ENCODE measurements around the gene CHMP1A. TPM values are rescaled to one million over a fixed set of nuclear protein-coding genes. Genes with fewer than 3 reads are reported as not detected.

Gene CHMP1A
- total RNA-seq, 1 experiment from 2014 or later: 151 TPM

- DNase-seq: no peak
- Histone ChIP-seq H2AFZ (no peak overlapping the region), H3K36me3 (ENCODE audit: low read depth) (no peaks in the 10 kb centered on the region), H3K9me2 (ENCODE audit: insufficient read depth) (no peaks in the 10 kb centered on the region), H3K4me3 (no peak overlapping the region), H3K9me3 (ENCODE audit: insufficient read depth, low read depth) (no peaks in the 10 kb centered on the region), H4K20me1 (ENCODE audit: insufficient read depth) (no peaks in the 10 kb centered on the region), H3K4me1 (replicated peaks; ENCODE audit: insufficient read depth) (peaks cover 17% of the 10 kb centered on the region), H3K79me2 (ENCODE audit: low read depth) (no peaks in the 10 kb centered on the region), H3K27me3 (ENCODE audit: insufficient read depth, low read depth) (no peaks in the 10 kb centered on the region), H3K4me2 (no peak overlapping the region), H3K27ac (no peak overlapping the region), H3F3A (ENCODE audit: insufficient read depth, low read depth) (peaks cover 16% of the 10 kb centered on the region; the same call in 1 of the 2 replicates)
- intact Hi-C loops (cut with micrococcal nuclease; ENCODE audit: unreplicated experiment): no loop called here
- POLR2A ChIA-PET (ENCODE audit: unreplicated experiment): no interaction called here
- CTCF ChIA-PET: interaction anchor here (0.7 kb wide), 1 partner anchor 18 kb away, joined by 10 read pairs; no protein-coding TSS in a partner anchor
- TF ChIP-seq CTCF (conservative IDR thresholded peaks at IDR 0.05) (no peak), EZH2 (IDR thresholded peaks at IDR 0.05; ENCODE audit: low read depth) (no peak)
- BruUV-seq (replicated peaks): no TSS peak
Observed at GRCh38 chr16:89612415-89613166, 44.9 kb downstream of the CHMP1A start.

GRCh38 chr16:89610108-89610453 lies 47.4 kb downstream of the CHMP1A start:
- ChIA-PET POLR2A (ENCODE audit: unreplicated experiment) (no interaction called here), CTCF (no interaction called here)
- Histone ChIP-seq H3K4me2 (no peak overlapping the region), H3F3A (ENCODE audit: insufficient read depth, low read depth) (peaks cover 16% of the 10 kb centered on the region; the same call in 1 of the 2 replicates), H3K4me1 (replicated peaks; ENCODE audit: insufficient read depth) (peaks cover 17% of the 10 kb centered on the region), H4K20me1 (ENCODE audit: insufficient read depth) (no peaks in the 10 kb centered on the region), H3K27ac (no peak overlapping the region), H3K27me3 (ENCODE audit: insufficient read depth, low read depth) (no peaks in the 10 kb centered on the region), H3K9me2 (ENCODE audit: insufficient read depth) (no peaks in the 10 kb centered on the region), H3K36me3 (ENCODE audit: low read depth) (no peaks in the 10 kb centered on the region), H3K9me3 (ENCODE audit: insufficient read depth, low read depth) (no peaks in the 10 kb centered on the region), H3K79me2 (ENCODE audit: low read depth) (no peaks in the 10 kb centered on the region), H3K4me3 (no peak overlapping the region), H2AFZ (no peak overlapping the region)
- no TSS peak for BruUV-seq (replicated peaks)
- intact Hi-C loops (cut with micrococcal nuclease; ENCODE audit: unreplicated experiment): no loop called here
- no peak for TF ChIP-seq CTCF (conservative IDR thresholded peaks at IDR 0.05)
- TF ChIP-seq EZH2 (IDR thresholded peaks at IDR 0.05; ENCODE audit: low read depth): no peak
- no peak for DNase-seq

GRCh38 chr16:89607937-89608740 lies 49.4 kb downstream of the CHMP1A start:
- ChIA-PET POLR2A (ENCODE audit: unreplicated experiment) (no interaction called here), CTCF (no interaction called here)
- TF ChIP-seq CTCF (conservative IDR thresholded peaks at IDR 0.05) (no peak), EZH2 (IDR thresholded peaks at IDR 0.05; ENCODE audit: low read depth) (no peak)
- H4K20me1 ChIP-seq (ENCODE audit: insufficient read depth): no peaks in the 10 kb centered on the region
- peaks cover 17% of the 10 kb centered on the region for H3K4me1 ChIP-seq (replicated peaks; ENCODE audit: insufficient read depth)
- H3F3A ChIP-seq (ENCODE audit: insufficient read depth, low read depth): peaks cover 16% of the 10 kb centered on the region; the same call in 1 of the 2 replicates
- no peaks in the 10 kb centered on the region for H3K9me3 ChIP-seq (ENCODE audit: insufficient read depth, low read depth)
- no peak overlapping the region for H2AFZ ChIP-seq
- no peaks in the 10 kb centered on the region for H3K79me2 ChIP-seq (ENCODE audit: low read depth)
- H3K27me3 ChIP-seq (ENCODE audit: insufficient read depth, low read depth): no peaks in the 10 kb centered on the region
- intact Hi-C loops (cut with micrococcal nuclease; ENCODE audit: unreplicated experiment): no loop called here
- BruUV-seq (replicated peaks): no TSS peak
- no peaks in the 10 kb centered on the region for H3K36me3 ChIP-seq (ENCODE audit: low read depth)
- H3K4me3 ChIP-seq: no peak overlapping the region
- H3K9me2 ChIP-seq (ENCODE audit: insufficient read depth): no peaks in the 10 kb centered on the region
- no peak for DNase-seq
- no peak overlapping the region for H3K4me2 ChIP-seq
- H3K27ac ChIP-seq: no peak overlapping the region
